Medulla oblongata (tissue), 1 donor: Measurements from ENCODE around the gene GSTA1.
"Not testable (repeated sequence)": the region's sequence is repeated elsewhere in the genome, so short reads cannot be mapped to it uniquely, and the experiment has no call there.

Source experiments
- DNase-seq: peaks from one replicate; pipeline ENCODE4 v3.0.0-alpha.2; 2015; ENCODE audit errors: extremely low spot score

The GSTA1 gene

GRCh38 chr6:52808660-52809059, 5.0 kb upstream of the GSTA1 start:
- no peak for DNase-seq

GRCh38 chr6:52802806-52803205, 810 bp downstream of the GSTA1 start:
- no peak for DNase-seq

- no peak for DNase-seq
Measured at GRCh38 chr6:52801188-52801841, 2.3 kb downstream of the GSTA1 start.

GRCh38 chr6:52799272-52799671, 4.3 kb downstream of the GSTA1 start:
- not testable (repeated sequence) for DNase-seq

GRCh38 chr6:52794366-52794765, 9.2 kb downstream of the GSTA1 start:
- DNase-seq, result not testable (repeated sequence)

GRCh38 chr6:52790861-52791260, 12.8 kb downstream of the GSTA1 start:
- no peak for DNase-seq

GRCh38 chr6:52789658-52790057, 14.0 kb downstream of the GSTA1 start:
- not testable (repeated sequence) for DNase-seq

GRCh38 chr6:52788478-52788877, 15.1 kb downstream of the GSTA1 start:
- no peak for DNase-seq

- DNase-seq, result no peak
Measured at GRCh38 chr6:52787917-52788316, 15.7 kb downstream of the GSTA1 start.

- no peak for DNase-seq
Measured at GRCh38 chr6:52786249-52786956, 17.2 kb downstream of the GSTA1 start.

GRCh38 chr6:52782696-52783274, 20.8 kb downstream of the GSTA1 start:
- DNase-seq, result not testable (repeated sequence)

GRCh38 chr6:52782209-52782608, 21.4 kb downstream of the GSTA1 start:
- DNase-seq, result not testable (repeated sequence)

- DNase-seq, result no peak
Measured at GRCh38 chr6:52779237-52779636, 24.4 kb downstream of the GSTA1 start.

GRCh38 chr6:52776711-52777351, 26.8 kb downstream of the GSTA1 start:
- DNase-seq, result not testable (repeated sequence)

- DNase-seq, result not testable (repeated sequence)
Measured at GRCh38 chr6:52769399-52769798, 34.2 kb downstream of the GSTA1 start.

- DNase-seq, result not testable (repeated sequence)
Measured at GRCh38 chr6:52767658-52768057, 36.0 kb downstream of the GSTA1 start.

GRCh38 chr6:52763322-52763916, 40.2 kb downstream of the GSTA1 start, which contains the start of gene GSTA2:
Gene GSTA2 (minus strand): TSS chr6:52763475. CDS start chr6:52757947, 5,528 bp downstream.
- DNase-seq, result not testable (repeated sequence)

- DNase-seq, result not testable (repeated sequence)
Measured at GRCh38 chr6:52761673-52762491, 41.7 kb downstream of the GSTA1 start.

GRCh38 chr6:52760105-52760765, 43.4 kb downstream of the GSTA1 start:
- DNase-seq, result no peak

GRCh38 chr6:52759085-52759484, 44.5 kb downstream of the GSTA1 start:
- DNase-seq, result no peak
